D721Med (cell line): ENCODE data around the gene COL23A1.

Experiments
- DNase-seq: peaks from one replicate; pipeline ENCODE4 v3.0.0; 2011; ENCODE audit warnings: low spot score; ENCODE audit not compliant: insufficient read length
- FAIRE-seq: peaks from 2 replicates; lab custom pipeline; 2011; peaks lifted over from hg19 to GRCh38; lab: Jason Lieb, UNC
- TF ChIP-seq, protein P1 (sequence below): IDR thresholded peaks from 2 replicates; pipeline ENCODE4 v1.5.1; 2012; ENCODE audit warnings: mild to moderate bottlenecking, control low read depth; ENCODE audit not compliant: insufficient read depth; ENCODE audit errors: missing control alignments

Gene COL23A1

GRCh38 chr5:178590141-178590923 lies at the start of gene COL23A1:
Gene COL23A1 (minus strand): TSS chr5:178590393.
- TF ChIP-seq, protein P1, sequence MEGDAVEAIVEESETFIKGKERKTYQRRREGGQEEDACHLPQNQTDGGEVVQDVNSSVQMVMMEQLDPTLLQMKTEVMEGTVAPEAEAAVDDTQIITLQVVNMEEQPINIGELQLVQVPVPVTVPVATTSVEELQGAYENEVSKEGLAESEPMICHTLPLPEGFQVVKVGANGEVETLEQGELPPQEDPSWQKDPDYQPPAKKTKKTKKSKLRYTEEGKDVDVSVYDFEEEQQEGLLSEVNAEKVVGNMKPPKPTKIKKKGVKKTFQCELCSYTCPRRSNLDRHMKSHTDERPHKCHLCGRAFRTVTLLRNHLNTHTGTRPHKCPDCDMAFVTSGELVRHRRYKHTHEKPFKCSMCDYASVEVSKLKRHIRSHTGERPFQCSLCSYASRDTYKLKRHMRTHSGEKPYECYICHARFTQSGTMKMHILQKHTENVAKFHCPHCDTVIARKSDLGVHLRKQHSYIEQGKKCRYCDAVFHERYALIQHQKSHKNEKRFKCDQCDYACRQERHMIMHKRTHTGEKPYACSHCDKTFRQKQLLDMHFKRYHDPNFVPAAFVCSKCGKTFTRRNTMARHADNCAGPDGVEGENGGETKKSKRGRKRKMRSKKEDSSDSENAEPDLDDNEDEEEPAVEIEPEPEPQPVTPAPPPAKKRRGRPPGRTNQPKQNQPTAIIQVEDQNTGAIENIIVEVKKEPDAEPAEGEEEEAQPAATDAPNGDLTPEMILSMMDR, result peak; percentile 78
- DNase-seq (peak; percentile 53), FAIRE-seq (no peak)

GRCh38 chr5:178637356-178638074 lies 47.3 kb upstream of the COL23A1 start:
- DNase-seq (no peak), FAIRE-seq (no peak)
- TF ChIP-seq, protein P1, result no peak

- FAIRE-seq (no peak), DNase-seq (no peak)
These were observed 42.1 kb upstream of the COL23A1 start for GRCh38 chr5:178632285-178632684.

GRCh38 chr5:178630951-178631350 lies 40.8 kb upstream of the COL23A1 start:
- DNase-seq, result no peak
- TF ChIP-seq, protein P1, result no peak
- FAIRE-seq, result no peak

More at GRCh38 chr5:178632285-178632684, 42.1 kb upstream of the COL23A1 start:
- TF ChIP-seq, protein P1, result no peak

- TF ChIP-seq, protein P1, result no peak
- FAIRE-seq (no peak), DNase-seq (no peak)
These were observed 40.3 kb upstream of the COL23A1 start for GRCh38 chr5:178630475-178630930.

DNA sequence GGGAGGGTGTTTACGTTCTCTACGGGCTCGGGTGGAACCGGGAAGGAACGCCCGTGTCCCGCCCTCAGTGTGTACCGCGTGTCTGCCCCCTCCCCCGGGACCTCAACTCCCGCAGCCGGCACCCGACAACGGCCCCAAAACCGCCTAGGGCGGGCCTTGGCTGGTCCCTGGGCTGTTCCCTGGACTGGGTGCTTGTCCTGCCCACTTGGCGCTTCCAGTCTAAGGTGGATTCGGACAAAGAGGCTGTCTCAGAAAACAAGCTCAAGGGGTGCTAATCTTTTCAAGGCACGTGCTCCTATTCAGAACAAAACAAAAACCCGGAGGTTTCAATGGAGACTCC lies 37.0 kb upstream of the COL23A1 start:
- DNase-seq (no peak), FAIRE-seq (no peak)
- TF ChIP-seq, protein P1, result no peak
